CD8-positive, alpha-beta memory T cell (primary cell): ENCODE measurements around the gene WNK2. TPM values are rescaled to one million over a fixed set of nuclear protein-coding genes. Genes with fewer than 3 reads are reported as not detected.

Experiments
- CTCF ChIA-PET: fragments of 350-600 bp; sonication (Branson Sonifier 250); formaldehyde crosslinking; loops from one replicate; lab custom pipeline; 2021; ENCODE audit warnings: antibody characterized with exemption; lab: Charles Lee
- POLR2A ChIA-PET: fragments of 350-600 bp; sonication (Branson Sonifier 250); formaldehyde crosslinking; loops from one replicate; lab custom pipeline; 2021; ENCODE audit warnings: antibody characterized with exemption; lab: Charles Lee
- DNase-seq, 5 donors: peaks; one replicate each; pipeline versions ENCODE4 v3.0.0 to v3.0.0-alpha.2; 2020 to 2022; ENCODE audit warnings: mixed read lengths in 1 of 5
- H3K27ac ChIP-seq: one replicate; pipeline ENCODE4 v1.7.0; 2013; ENCODE audit warnings: low read depth, mild to moderate bottlenecking, low read length, moderate library complexity
- H3K27me3 ChIP-seq: 2 replicates; pipeline ENCODE4 v1.7.0; 2013; ENCODE audit warnings: low read length, mild to moderate bottlenecking; ENCODE audit not compliant: insufficient read depth, poor library complexity, severe bottlenecking
- H3K36me3 ChIP-seq: 2 replicates; pipeline ENCODE4 v1.7.0; 2013; ENCODE audit warnings: mild to moderate bottlenecking, low read length, moderate library complexity; ENCODE audit not compliant: insufficient read depth
- H3K4me1 ChIP-seq: 2 replicates; pipeline ENCODE4 v1.7.0; 2013; ENCODE audit warnings: mild to moderate bottlenecking, low read length, moderate library complexity; ENCODE audit not compliant: insufficient read depth
- H3K4me3 ChIP-seq: 2 replicates; pipeline ENCODE4 v1.7.0; 2013; ENCODE audit warnings: mild to moderate bottlenecking, low read length
- H3K9me3 ChIP-seq: 2 replicates; pipeline ENCODE4 v1.7.0; 2013; ENCODE audit warnings: mild to moderate bottlenecking, low read length
- H3K27ac Mint-ChIP-seq, 8 donors: one replicate each; pipeline ENCODE4 v1.8.0; 2020 to 2021; ENCODE audit warnings: mixed read lengths in 8 of 8, mild to moderate bottlenecking in 6 of 8, inconsistent platforms in 3 of 8, moderate library complexity in 3 of 8
- H3K27me3 Mint-ChIP-seq, 2 donors: one replicate each; pipeline ENCODE4 v1.8.0; 2020 to 2021; ENCODE audit warnings: mixed read lengths in 2 of 2, mild to moderate bottlenecking in 1 of 2, moderate library complexity in 1 of 2
- H3K36me3 Mint-ChIP-seq, 3 donors: one replicate each; pipeline ENCODE4 v1.8.0; 2020 to 2021; ENCODE audit warnings: mixed read lengths in 3 of 3, inconsistent platforms in 1 of 3, mild to moderate bottlenecking in 1 of 3
- H3K4me1 Mint-ChIP-seq, 3 donors: one replicate each; pipeline ENCODE4 v1.8.0; 2020 to 2021; ENCODE audit warnings: mixed read lengths in 3 of 3, inconsistent platforms in 1 of 3, mild to moderate bottlenecking in 1 of 3
- H3K4me3 Mint-ChIP-seq, 7 donors: one replicate each; pipeline ENCODE4 v1.8.0; 2020 to 2021; ENCODE audit warnings: mixed read lengths in 7 of 7, mild to moderate bottlenecking in 6 of 7, moderate library complexity in 4 of 7, inconsistent platforms in 2 of 7
- H3K9me3 Mint-ChIP-seq, 5 donors: one replicate each; pipeline ENCODE4 v1.8.0; 2020 to 2022; ENCODE audit warnings: mixed read lengths in 5 of 5, mild to moderate bottlenecking in 3 of 5, moderate library complexity in 2 of 5, inconsistent platforms in 1 of 5
- polyA plus RNA-seq: library from polyadenylated mRNA; unstranded; fragments of 300-500 nt; fragmentation: Illumina TruSeq; gene quantifications from one replicate; pipeline ENCODE4 v1.2.3, GENCODE V29; 2021
- total RNA-seq, 2 experiments: library from RNA; stranded (reverse); gene quantifications; one replicate each; pipeline ENCODE4 v1.2.3, GENCODE V29; 2021

Gene WNK2
- total and polyA plus RNA-seq, 3 experiments from 2014 or later = 0.20 to 0.55 TPM; not detected in 1

DNA sequence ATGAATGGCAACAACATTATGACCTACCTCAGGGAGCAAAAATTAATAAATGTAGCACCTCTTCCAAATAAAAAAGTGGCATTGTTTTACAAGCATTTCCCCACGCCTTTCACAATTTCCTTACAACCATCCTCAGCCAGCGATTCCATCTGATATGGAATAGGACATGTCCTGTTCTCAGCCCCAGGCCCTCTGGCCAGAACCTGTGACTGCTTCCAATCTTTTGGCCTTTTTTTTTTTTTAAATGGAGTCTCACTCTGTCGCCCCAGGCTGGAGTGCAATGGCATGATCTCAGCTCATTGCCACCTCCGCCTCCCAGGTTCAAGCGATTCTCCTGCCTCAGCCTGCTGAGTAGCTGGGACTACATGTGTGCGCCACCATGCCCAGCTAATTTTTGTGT lies 16.8 kb upstream of the WNK2 start:
- ChIA-PET CTCF (interaction anchor here (1.3 kb wide), 1 partner anchor 58 kb away, joined by 3 read pairs; no protein-coding TSS in a partner anchor), POLR2A (interaction anchor here (0.7 kb wide), 1 partner anchor 50 kb away, joined by 3 read pairs; no protein-coding TSS in a partner anchor)
- no peaks in the 10 kb centered on the region for H3K36me3 Mint-ChIP-seq
- no peaks in the 10 kb centered on the region for H3K27me3 Mint-ChIP-seq
- peaks cover 0 to 7% (median 0%) of the 10 kb centered on the region in 3 donors for H3K4me1 Mint-ChIP-seq
- no peaks in the 10 kb centered on the region for H3K9me3 ChIP-seq
- H3K27me3 ChIP-seq = no peaks in the 10 kb centered on the region
- no peak for DNase-seq
- H3K27ac ChIP-seq = no peak overlapping the region
- H3K4me1 ChIP-seq = no peaks in the 10 kb centered on the region
- H3K36me3 ChIP-seq = no peaks in the 10 kb centered on the region
- H3K9me3 Mint-ChIP-seq = no peaks in the 10 kb centered on the region
- H3K4me3 Mint-ChIP-seq = no peak overlapping the region
- H3K27ac Mint-ChIP-seq = no peak overlapping the region
- H3K4me3 ChIP-seq = no peak overlapping the region

- Mint-ChIP-seq H3K36me3 (no peaks in the 10 kb centered on the region), H3K4me3 (no peak overlapping the region), H3K4me1 (peaks cover 0 to 7% (median 0%) of the 10 kb centered on the region in 3 donors), H3K27ac (peak overlapping the region in 1 of 8 donors; percentile 43), H3K27me3 (no peaks in the 10 kb centered on the region), H3K9me3 (no peaks in the 10 kb centered on the region)
- Histone ChIP-seq H3K27me3 (no peaks in the 10 kb centered on the region), H3K27ac (no peak overlapping the region), H3K36me3 (no peaks in the 10 kb centered on the region), H3K4me1 (no peaks in the 10 kb centered on the region), H3K9me3 (no peaks in the 10 kb centered on the region), H3K4me3 (no peak overlapping the region)
- ChIA-PET POLR2A (interaction anchor here (0.7 kb wide), 1 partner anchor 50 kb away, joined by 3 read pairs; no protein-coding TSS in a partner anchor), CTCF (interaction anchor here (1.0 to 1.3 kb wide), 2 partner anchors 48 to 59 kb away, joined by 3 read pairs; no protein-coding TSS in a partner anchor)
- DNase-seq = no peak
Observed at GRCh38 chr9:93167838-93168237, 16.1 kb upstream of the WNK2 start.

GRCh38 chr9:93168581-93168980 lies 15.4 kb upstream of the WNK2 start:
- Histone ChIP-seq H3K4me1 (no peaks in the 10 kb centered on the region), H3K27ac (no peak overlapping the region), H3K4me3 (no peak overlapping the region), H3K9me3 (no peaks in the 10 kb centered on the region), H3K27me3 (no peaks in the 10 kb centered on the region), H3K36me3 (no peaks in the 10 kb centered on the region)
- Mint-ChIP-seq H3K4me3 (no peak overlapping the region), H3K36me3 (no peaks in the 10 kb centered on the region), H3K4me1 (peaks cover 0 to 7% (median 0%) of the 10 kb centered on the region in 3 donors), H3K27ac (no peak overlapping the region), H3K27me3 (no peaks in the 10 kb centered on the region), H3K9me3 (no peaks in the 10 kb centered on the region)
- CTCF ChIA-PET = interaction anchor here (1.0 to 1.3 kb wide), 2 partner anchors 49 to 60 kb away, joined by 3 read pairs; no protein-coding TSS in a partner anchor
- no peak for DNase-seq
- POLR2A ChIA-PET = no interaction called here

DNA sequence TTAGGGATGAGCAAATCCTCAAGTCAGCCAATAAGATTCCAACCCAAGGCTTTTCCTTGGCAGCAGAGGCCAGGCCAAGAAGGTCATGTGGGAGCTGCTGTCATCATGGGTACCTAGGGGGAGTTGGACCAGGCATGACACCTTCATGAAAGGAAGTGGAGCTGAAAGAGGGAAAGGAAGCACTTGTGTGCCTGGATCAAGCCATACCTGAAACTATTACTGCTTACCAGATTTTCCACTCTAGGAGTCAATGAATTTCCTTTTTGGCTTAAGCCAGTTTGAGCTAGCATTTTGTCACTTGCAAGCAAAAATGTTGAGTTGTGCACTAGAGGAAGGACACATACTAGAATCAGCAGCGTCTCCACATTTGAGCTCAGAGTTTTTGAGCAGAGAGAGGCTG lies 14.5 kb upstream of the WNK2 start:
- H3K4me1 Mint-ChIP-seq = peaks cover 0 to 7% (median 0%) of the 10 kb centered on the region in 3 donors

DNA sequence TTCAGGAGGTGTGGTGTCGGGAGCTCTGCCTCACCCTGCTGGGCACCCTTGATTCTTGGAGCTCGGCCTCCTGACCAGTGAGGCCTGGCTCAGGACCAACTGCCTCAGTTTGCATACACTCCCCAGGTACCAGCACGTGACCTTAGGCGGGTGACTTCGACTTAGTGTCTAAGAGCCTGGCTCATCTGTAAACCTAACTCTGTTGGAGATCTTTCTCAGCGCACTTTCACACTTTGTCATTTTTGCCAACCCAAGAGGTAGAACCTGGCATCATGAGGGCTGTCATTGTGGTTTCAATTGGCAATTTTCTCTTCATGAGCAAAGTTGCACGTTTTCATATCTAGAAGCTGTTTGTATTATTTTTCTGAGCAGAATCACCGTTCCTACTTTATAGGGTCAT lies 13.4 kb upstream of the WNK2 start:
- peaks cover 0 to 4% of the 10 kb centered on the region in 2 donors for H3K27me3 Mint-ChIP-seq
- H3K27ac ChIP-seq = no peak overlapping the region
- H3K4me1 Mint-ChIP-seq = peaks cover 0 to 7% (median 0%) of the 10 kb centered on the region in 3 donors
- no peaks in the 10 kb centered on the region for H3K9me3 Mint-ChIP-seq
- no peaks in the 10 kb centered on the region for H3K4me1 ChIP-seq
- no peak for DNase-seq
- peak overlapping the region in 1 of 8 donors; percentile 61 for H3K27ac Mint-ChIP-seq
- POLR2A ChIA-PET = no interaction called here
- H3K36me3 Mint-ChIP-seq = no peaks in the 10 kb centered on the region
- H3K9me3 ChIP-seq = no peaks in the 10 kb centered on the region
- no peak overlapping the region for H3K4me3 Mint-ChIP-seq
- no peaks in the 10 kb centered on the region for H3K27me3 ChIP-seq
- no peak overlapping the region for H3K4me3 ChIP-seq
- CTCF ChIA-PET = interaction anchor here (1.4 kb wide), 1 partner anchor 34 kb away, joined by 3 read pairs; no protein-coding TSS in a partner anchor
- H3K36me3 ChIP-seq = no peaks in the 10 kb centered on the region

More for the DNA sequence above, 14.5 kb upstream of the WNK2 start:
- H3K4me3 Mint-ChIP-seq = no peak overlapping the region
- Histone ChIP-seq H3K36me3 (no peaks in the 10 kb centered on the region), H3K4me1 (no peaks in the 10 kb centered on the region), H3K4me3 (no peak overlapping the region), H3K9me3 (no peaks in the 10 kb centered on the region), H3K27me3 (no peaks in the 10 kb centered on the region), H3K27ac (no peak overlapping the region)
- peaks cover 0 to 4% of the 10 kb centered on the region in 2 donors for H3K27me3 Mint-ChIP-seq
- POLR2A ChIA-PET = no interaction called here
- no peaks in the 10 kb centered on the region for H3K9me3 Mint-ChIP-seq
- H3K36me3 Mint-ChIP-seq = no peaks in the 10 kb centered on the region
- no peak for DNase-seq
- CTCF ChIA-PET = interaction anchor here (1.4 kb wide), 1 partner anchor 36 kb away, joined by 3 read pairs; no protein-coding TSS in a partner anchor
- H3K27ac Mint-ChIP-seq = no peak overlapping the region

GRCh38 chr9:93171261-93171990 lies 12.5 kb upstream of the WNK2 start:
- ChIA-PET POLR2A (no interaction called here), CTCF (no interaction called here)
- Histone ChIP-seq H3K9me3 (no peaks in the 10 kb centered on the region), H3K4me3 (no peak overlapping the region), H3K27ac (no peak overlapping the region), H3K36me3 (no peaks in the 10 kb centered on the region), H3K27me3 (no peaks in the 10 kb centered on the region), H3K4me1 (no peaks in the 10 kb centered on the region)
- H3K36me3 Mint-ChIP-seq = no peaks in the 10 kb centered on the region
- DNase-seq = no peak
- peaks cover 0 to 7% (median 0%) of the 10 kb centered on the region in 3 donors for H3K4me1 Mint-ChIP-seq
- peaks cover 0 to 4% of the 10 kb centered on the region in 2 donors for H3K27me3 Mint-ChIP-seq
- H3K4me3 Mint-ChIP-seq = no peak overlapping the region
- H3K27ac Mint-ChIP-seq = peak overlapping the region in 1 of 8 donors; percentile 56
- H3K9me3 Mint-ChIP-seq = no peaks in the 10 kb centered on the region

DNA sequence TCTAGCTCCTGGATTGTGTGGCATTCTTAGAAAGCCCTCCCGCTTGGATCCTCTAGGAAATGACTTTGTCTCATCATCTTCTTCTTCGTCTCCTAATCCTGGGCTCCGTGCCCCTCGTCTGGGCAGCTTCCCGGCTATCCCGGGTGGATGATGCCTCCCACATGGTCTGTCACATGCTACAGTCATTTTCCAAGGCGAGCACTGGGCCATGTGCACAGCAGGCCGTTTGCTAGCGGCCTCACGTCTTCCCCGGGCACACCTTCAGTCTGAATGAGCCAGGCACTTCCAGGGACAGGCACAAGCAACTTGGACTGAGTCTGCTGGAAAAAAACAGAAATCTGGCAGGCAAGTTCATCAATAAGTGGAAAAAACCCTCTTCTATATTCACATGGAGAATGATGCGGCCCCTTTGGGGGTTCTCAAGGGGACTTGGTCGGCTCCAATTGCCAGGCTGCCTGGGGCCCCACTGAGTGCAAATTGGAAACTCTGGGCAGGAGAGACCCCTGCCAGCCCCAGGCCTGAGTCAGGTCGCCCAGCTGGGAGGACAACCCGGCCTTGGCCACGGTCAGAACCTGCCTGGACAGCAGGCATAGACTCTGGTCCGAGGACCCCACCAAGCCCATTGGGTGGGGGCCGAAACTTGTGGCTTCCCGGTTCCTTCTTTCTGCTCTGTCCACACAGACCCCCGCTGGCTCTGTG lies 11.1 kb upstream of the WNK2 start:
- Mint-ChIP-seq H3K9me3 (no peaks in the 10 kb centered on the region), H3K36me3 (no peaks in the 10 kb centered on the region), H3K27me3 (peaks cover 1 to 8% of the 10 kb centered on the region in 2 donors), H3K4me3 (no peak overlapping the region), H3K27ac (no peak overlapping the region), H3K4me1 (peaks cover 0 to 7% (median 0%) of the 10 kb centered on the region in 3 donors)
- H3K9me3 ChIP-seq = no peaks in the 10 kb centered on the region
- POLR2A ChIA-PET = no interaction called here
- H3K4me3 ChIP-seq = no peak overlapping the region
- H3K27me3 ChIP-seq = no peaks in the 10 kb centered on the region
- no peak for DNase-seq
- no peaks in the 10 kb centered on the region for H3K4me1 ChIP-seq
- H3K36me3 ChIP-seq = no peaks in the 10 kb centered on the region
- no peak overlapping the region for H3K27ac ChIP-seq
- CTCF ChIA-PET = interaction anchor here (0.9 kb wide), 1 partner anchor 61 kb away, joined by 3 read pairs; no protein-coding TSS in a partner anchor
